WERI-Rb-1 (cell line): ENCODE results near the gene LTBP1.

Experiments
- DNase-seq: peaks from one replicate; pipeline ENCODE4 v3.0.0-alpha.2; 2020
- H3K27ac ChIP-seq: fragments of 250-450 bp; sonication (Bioruptor Pico); 2 replicates; pipeline ENCODE4 v1.5.1; 2020; ENCODE audit warnings: mild to moderate bottlenecking, moderate library complexity
- H3K27me3 ChIP-seq: fragments of 250-450 bp; sonication (Bioruptor Pico); 2 replicates; pipeline ENCODE4 v1.5.1; 2021; ENCODE audit warnings: mild to moderate bottlenecking, low read depth, moderate library complexity; ENCODE audit not compliant: insufficient read depth, severe bottlenecking
- H3K36me3 ChIP-seq: fragments of 250-450 bp; sonication (Bioruptor Pico); 2 replicates; pipeline ENCODE4 v1.5.1; 2020; ENCODE audit warnings: mild to moderate bottlenecking, moderate library complexity
- H3K4me3 ChIP-seq: 2 replicates; pipeline ENCODE4 v1.5.1; 2011; ENCODE audit warnings: low read depth, mild to moderate bottlenecking, control low read depth, low read length
- H3K9me3 ChIP-seq: fragments of 250-450 bp; sonication (Bioruptor Pico); 2 replicates; pipeline ENCODE4 v1.5.1; 2021; ENCODE audit warnings: mild to moderate bottlenecking, moderate library complexity; ENCODE audit not compliant: severe bottlenecking
- TF ChIP-seq, protein P1 (sequence below): IDR thresholded peaks from 2 replicates; pipeline ENCODE4 v1.5.1; 2011; ENCODE audit warnings: low read depth, mild to moderate bottlenecking, control low read depth, inconsistent platforms, low read length

LTBP1 gene

GRCh38 chr2:33426666-33427231 lies 480.0 kb downstream of the LTBP1 start:
- H3K9me3 ChIP-seq: no peaks in the 10 kb centered on the region
- no peak overlapping the region for H3K4me3 ChIP-seq
- no peaks in the 10 kb centered on the region for H3K27me3 ChIP-seq
- TF ChIP-seq, protein P1, sequence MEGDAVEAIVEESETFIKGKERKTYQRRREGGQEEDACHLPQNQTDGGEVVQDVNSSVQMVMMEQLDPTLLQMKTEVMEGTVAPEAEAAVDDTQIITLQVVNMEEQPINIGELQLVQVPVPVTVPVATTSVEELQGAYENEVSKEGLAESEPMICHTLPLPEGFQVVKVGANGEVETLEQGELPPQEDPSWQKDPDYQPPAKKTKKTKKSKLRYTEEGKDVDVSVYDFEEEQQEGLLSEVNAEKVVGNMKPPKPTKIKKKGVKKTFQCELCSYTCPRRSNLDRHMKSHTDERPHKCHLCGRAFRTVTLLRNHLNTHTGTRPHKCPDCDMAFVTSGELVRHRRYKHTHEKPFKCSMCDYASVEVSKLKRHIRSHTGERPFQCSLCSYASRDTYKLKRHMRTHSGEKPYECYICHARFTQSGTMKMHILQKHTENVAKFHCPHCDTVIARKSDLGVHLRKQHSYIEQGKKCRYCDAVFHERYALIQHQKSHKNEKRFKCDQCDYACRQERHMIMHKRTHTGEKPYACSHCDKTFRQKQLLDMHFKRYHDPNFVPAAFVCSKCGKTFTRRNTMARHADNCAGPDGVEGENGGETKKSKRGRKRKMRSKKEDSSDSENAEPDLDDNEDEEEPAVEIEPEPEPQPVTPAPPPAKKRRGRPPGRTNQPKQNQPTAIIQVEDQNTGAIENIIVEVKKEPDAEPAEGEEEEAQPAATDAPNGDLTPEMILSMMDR: no peak
- DNase-seq: peak; percentile 61
- H3K27ac ChIP-seq: no peak overlapping the region
- H3K36me3 ChIP-seq: no peaks in the 10 kb centered on the region

DNA sequence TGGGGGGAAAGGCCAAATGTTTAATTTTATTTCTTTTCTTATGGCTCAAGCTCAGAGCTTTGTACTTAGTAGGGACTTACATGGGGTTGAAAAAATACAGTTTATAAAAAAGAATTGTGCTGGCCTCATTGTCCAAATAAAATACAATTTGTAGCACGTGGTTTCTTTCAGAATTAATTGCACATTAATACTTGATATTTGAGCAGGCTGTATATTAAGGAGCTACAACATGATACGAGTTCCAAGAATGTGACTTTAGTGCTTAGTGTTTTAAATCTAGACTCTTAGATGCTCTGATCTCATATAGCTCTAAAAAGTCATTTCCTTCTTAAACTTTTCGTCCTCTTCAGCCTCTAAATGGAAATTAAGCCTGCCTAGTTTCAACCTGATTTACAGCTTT lies 483.3 kb downstream of the LTBP1 start:
- TF ChIP-seq, protein P1: no peak
- no peak overlapping the region for H3K4me3 ChIP-seq

GRCh38 chr2:33430856-33431255 lies 484.1 kb downstream of the LTBP1 start:
- no peak overlapping the region for H3K27ac ChIP-seq
- DNase-seq: no peak
- H3K36me3 ChIP-seq: no peaks in the 10 kb centered on the region
- no peak overlapping the region for H3K4me3 ChIP-seq
- peaks cover 3% of the 10 kb centered on the region for H3K9me3 ChIP-seq
- TF ChIP-seq, protein P1: no peak
- no peaks in the 10 kb centered on the region for H3K27me3 ChIP-seq

More for the DNA sequence above, 483.3 kb downstream of the LTBP1 start:
- Histone ChIP-seq H3K27ac (no peak overlapping the region), H3K36me3 (no peaks in the 10 kb centered on the region), H3K9me3 (peaks cover 3% of the 10 kb centered on the region), H3K27me3 (no peaks in the 10 kb centered on the region)
- DNase-seq: no peak

- Histone ChIP-seq H3K9me3 (peaks cover 3% of the 10 kb centered on the region), H3K36me3 (no peaks in the 10 kb centered on the region), H3K27ac (no peak overlapping the region), H3K4me3 (no peak overlapping the region), H3K27me3 (no peaks in the 10 kb centered on the region)
- TF ChIP-seq, protein P1: no peak
- no peak for DNase-seq
Observed at GRCh38 chr2:33432871-33433270, 486.1 kb downstream of the LTBP1 start.

GRCh38 chr2:33433279-33434235 lies 486.8 kb downstream of the LTBP1 start:
- TF ChIP-seq, protein P1: no peak
- H3K9me3 ChIP-seq: peaks cover 3% of the 10 kb centered on the region
- H3K27ac ChIP-seq: no peak overlapping the region
- H3K36me3 ChIP-seq: no peaks in the 10 kb centered on the region
- no peaks in the 10 kb centered on the region for H3K27me3 ChIP-seq
- DNase-seq: no peak
- no peak overlapping the region for H3K4me3 ChIP-seq
